Kidney (tissue), 14 donors: ENCODE results near the gene MED13L. TPM values are rescaled to one million over a fixed set of nuclear protein-coding genes. Genes with fewer than 3 reads are reported as not detected.

Experiments used
- DNase-seq, 5 donors: peaks; one replicate each; pipeline ENCODE4 v3.0.0-alpha.2; 2013 to 2020
- FAIRE-seq: peaks from 2 replicates; lab custom pipeline; 2012; peaks lifted over from hg19 to GRCh38; lab: Jason Lieb, UNC
- H3K27ac ChIP-seq, 2 donors: one replicate each; pipeline ENCODE4 v1.7.0; 2013; ENCODE audit warnings: low read depth in 2 of 2, low read length in 2 of 2, inconsistent platforms in 1 of 2
- H3K27me3 ChIP-seq: one replicate; pipeline ENCODE4 v1.7.1; 2013; ENCODE audit warnings: low read length, inconsistent platforms; ENCODE audit not compliant: control insufficient read depth, insufficient read depth
- H3K36me3 ChIP-seq, 3 donors: one replicate each; pipeline versions ENCODE4 v1.7.0 to v1.7.1; 2013; ENCODE audit warnings: low read length in 3 of 3, control low read depth in 1 of 3, inconsistent platforms in 1 of 3; ENCODE audit not compliant: insufficient read depth in 3 of 3, control insufficient read depth in 2 of 3
- H3K4me1 ChIP-seq, 3 donors: one replicate each; pipeline versions ENCODE4 v1.7.0 to v1.7.1; 2013; ENCODE audit warnings: low read length in 3 of 3, inconsistent platforms in 1 of 3, low read depth in 1 of 3; ENCODE audit not compliant: control insufficient read depth in 2 of 3, insufficient read depth in 2 of 3
- H3K4me3 ChIP-seq, 3 donors: one replicate each; pipeline versions ENCODE4 v1.7.0 to v1.8.1; 2013; ENCODE audit warnings: low read length in 3 of 3, control low read depth in 1 of 3, inconsistent platforms in 1 of 3
- H3K9ac ChIP-seq, 3 donors: one replicate each; pipeline versions ENCODE4 v1.7.0 to v1.7.1; 2013; ENCODE audit warnings: low read length in 3 of 3, control low read depth in 1 of 3, inconsistent platforms in 1 of 3
- H3K9me3 ChIP-seq, 3 donors: one replicate each; pipeline versions ENCODE4 v1.7.0 to v1.7.1; 2013; ENCODE audit warnings: low read length in 3 of 3, control low read depth in 1 of 3, inconsistent platforms in 1 of 3; ENCODE audit not compliant: control insufficient read depth in 2 of 3, insufficient read depth in 1 of 3
- CTCF ChIP-seq: IDR thresholded peaks from 3 replicates; pipeline ENCODE4 v1.5.1; 2012; ENCODE audit warnings: mild to moderate bottlenecking, moderate library complexity, borderline replicate concordance; ENCODE audit not compliant: insufficient read depth; ENCODE audit errors: extremely low read depth
- intact Hi-C: fragments of 100-400 bp; cut with DNase I; formaldehyde crosslinking; loops from one replicate; pipeline ENCODE4 v1.11.1; 2022
- microRNA-seq: library from miRNA; unstranded; fragments of <30 nt; microRNA quantifications from one replicate; pipeline ENCODE4 v1.2.0, GENCODE V29; 2020
- polyA plus RNA-seq: library from polyadenylated mRNA; stranded (reverse); fragments of 350-450 nt; fragmentation: Illumina TruSeq; extraction: RNeasy Lipid Tissue Mini Kit (QIAGEN cat#74804); gene quantifications from one replicate; pipeline ENCODE4 v1.2.3, GENCODE V29; 2014; ENCODE audit warnings: low read depth, low replicate concordance; ENCODE audit not compliant: insufficient read depth
- total RNA-seq: library from RNA; stranded (reverse); fragmentation: NEBNext Ultra II Directional; extraction: Animal tissue kit (Norgen Biotek cat#: 25700); gene quantifications from one replicate; pipeline ENCODE4 v1.2.1, GENCODE V29; 2021
- donor health status: control.
- donor health status: control.
- donor health status: control.
- donor health status: control.
- donor health status: control.
- donor health status: DM: yes; HTN: yes; CAD: no.
- donor health status: Normal renal cell carcinoma (clear cell type).

MED13L gene
- total and polyA plus RNA-seq, 2 donors from 2014 or later, result 7.1 to 153 TPM

GRCh38 chr12:115912440-115912839 lies 365.1 kb downstream of the MED13L start:
- TF ChIP-seq CTCF, result no peak
- DNase-seq (no peak), FAIRE-seq (no peak)
- H3K9ac ChIP-seq, result no peak overlapping the region
- H3K4me1 ChIP-seq, result peaks cover 0 to 2% (median 0%) of the 10 kb centered on the region in 3 donors
- intact Hi-C loops, result no loop called here
- H3K9me3 ChIP-seq, result no peaks in the 10 kb centered on the region
- no peak overlapping the region for H3K4me3 ChIP-seq
- no peaks in the 10 kb centered on the region for H3K27me3 ChIP-seq
- no peaks in the 10 kb centered on the region for H3K36me3 ChIP-seq
- no peak overlapping the region for H3K27ac ChIP-seq

GRCh38 chr12:115911360-115911759 lies 366.1 kb downstream of the MED13L start:
- H3K27ac ChIP-seq, result no peak overlapping the region
- DNase-seq (no peak), FAIRE-seq (no peak)
- H3K4me3 ChIP-seq, result no peak overlapping the region
- no peak for TF ChIP-seq CTCF
- intact Hi-C loops, result no loop called here
- H3K9me3 ChIP-seq, result no peaks in the 10 kb centered on the region
- H3K36me3 ChIP-seq, result no peaks in the 10 kb centered on the region
- no peak overlapping the region for H3K9ac ChIP-seq
- no peaks in the 10 kb centered on the region for H3K27me3 ChIP-seq
- no peaks in the 10 kb centered on the region for H3K4me1 ChIP-seq

GRCh38 chr12:115910057-115910456 lies 367.4 kb downstream of the MED13L start:
- intact Hi-C loops, result no loop called here
- no peak for FAIRE-seq
- no peak for TF ChIP-seq CTCF

More at GRCh38 chr12:115910057-115910456, 367.4 kb downstream of the MED13L start:
- Histone ChIP-seq H3K9me3 (no peaks in the 10 kb centered on the region), H3K4me3 (no peak overlapping the region), H3K9ac (no peak overlapping the region), H3K27ac (no peak overlapping the region), H3K4me1 (no peaks in the 10 kb centered on the region), H3K36me3 (no peaks in the 10 kb centered on the region), H3K27me3 (no peaks in the 10 kb centered on the region)
- peak in 2 of 5 donors; percentile 32 to 42 for DNase-seq

Small RNAs within 50 kb of the gene (microRNA-seq; reads per million reads assigned to microRNA genes)
- gene MIR620, result not detected
